ENCODE results near the gene SPATA31C2.
"Not testable (repeated sequence)": the region's sequence is repeated elsewhere in the genome, so short reads cannot be mapped to it uniquely, and the experiment has no call there.

SPATA31C2 gene

GRCh38 chr9:88123413-88123812 lies 14.9 kb downstream of the SPATA31C2 start:
- not testable (repeated sequence) for H3K9me2 ChIP-seq (ENCODE audit: low read depth, low read length); H3K4me3 ChIP-seq (ENCODE audit: low read depth, low read length, poor library complexity, severe bottlenecking)

DNA sequence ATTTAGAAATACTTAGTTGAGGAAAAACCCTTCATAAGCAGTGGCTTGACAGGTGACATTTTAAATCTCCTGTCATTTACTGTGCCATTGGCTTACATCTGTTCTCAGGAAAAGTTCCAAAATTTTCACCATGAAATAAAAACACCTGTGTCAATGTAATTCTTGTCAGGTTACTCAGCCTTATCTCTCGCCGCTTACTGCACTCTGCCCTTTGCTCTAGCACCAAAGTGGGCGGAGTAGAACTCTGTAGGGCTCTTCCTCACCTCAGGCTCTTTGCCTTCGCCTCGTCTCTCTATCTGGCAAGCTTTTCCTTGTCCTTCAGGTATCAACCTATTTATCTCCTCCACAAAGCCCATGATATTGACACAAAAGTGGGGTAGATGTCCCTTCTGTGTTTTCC lies 20.2 kb downstream of the SPATA31C2 start:
- H3F3A ChIP-seq (ENCODE audit: insufficient read depth, low read length); H2AFZ ChIP-seq (ENCODE audit: low read length): not testable (repeated sequence)

More at GRCh38 chr9:88123413-88123812, 14.9 kb downstream of the SPATA31C2 start:
- not testable (repeated sequence) for H3K4me2 ChIP-seq (ENCODE audit: low read length); H3K27me3 ChIP-seq (ENCODE audit: insufficient read depth, low read length); H3K9me3 ChIP-seq (ENCODE audit: low read length); H3K36me3 ChIP-seq (ENCODE audit: insufficient read depth, low read length); H3K79me2 ChIP-seq (ENCODE audit: insufficient read depth, low read length); H3K4me1 ChIP-seq (ENCODE audit: insufficient read depth, low read length, severe bottlenecking); H3F3A ChIP-seq (ENCODE audit: insufficient read depth, low read length); H3K9ac ChIP-seq (ENCODE audit: low read length); H4K20me1 ChIP-seq (ENCODE audit: insufficient read depth, low read length); H2AFZ ChIP-seq (ENCODE audit: low read length); H3K27ac ChIP-seq (ENCODE audit: low read depth, low read length, poor library complexity, severe bottlenecking)

DNA sequence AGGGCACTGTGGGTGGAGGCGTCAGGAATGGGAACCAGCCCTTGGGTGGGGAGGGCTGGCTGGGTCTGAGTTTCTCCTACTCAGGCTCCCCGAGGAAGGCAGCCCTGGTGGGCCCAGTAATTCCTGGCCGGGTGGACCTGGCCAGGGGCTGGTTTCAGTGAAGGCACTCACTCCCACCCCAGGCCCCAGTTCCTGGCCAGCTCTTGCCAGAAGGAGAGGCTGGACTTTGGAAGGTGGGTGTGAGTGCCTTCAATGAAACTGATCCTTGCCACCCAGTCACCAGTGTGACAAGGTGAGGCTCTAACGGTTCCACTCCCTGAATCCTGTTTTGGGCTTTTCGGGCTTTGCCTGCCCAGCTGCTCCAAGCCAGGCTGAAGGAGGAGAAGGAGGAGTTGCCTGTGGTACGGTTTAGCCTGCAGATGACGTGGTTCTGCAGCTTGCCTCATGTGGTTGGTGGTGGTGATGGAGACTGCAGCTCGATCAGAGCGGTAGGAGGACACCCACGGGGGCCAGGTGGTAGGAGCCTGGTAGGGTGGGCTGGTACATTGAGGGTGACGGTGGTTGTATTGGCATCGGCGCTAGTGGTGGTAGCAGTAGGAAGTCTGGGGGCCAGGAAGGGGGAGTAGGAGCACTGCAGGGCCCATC lies 23.2 kb downstream of the SPATA31C2 start:
- H3K36me3 ChIP-seq (ENCODE audit: insufficient read depth, low read length); H3K4me1 ChIP-seq (ENCODE audit: insufficient read depth, low read length, severe bottlenecking); H3F3A ChIP-seq (ENCODE audit: insufficient read depth, low read length); H3K79me2 ChIP-seq (ENCODE audit: insufficient read depth, low read length); H3K4me2 ChIP-seq (ENCODE audit: low read length); H3K27ac ChIP-seq (ENCODE audit: low read depth, low read length, poor library complexity, severe bottlenecking); H3K9me3 ChIP-seq (ENCODE audit: low read length); H2AFZ ChIP-seq (ENCODE audit: low read length); H3K27me3 ChIP-seq (ENCODE audit: insufficient read depth, low read length); H4K20me1 ChIP-seq (ENCODE audit: insufficient read depth, low read length); H3K9me2 ChIP-seq (ENCODE audit: low read depth, low read length); H3K4me3 ChIP-seq (ENCODE audit: low read depth, low read length, poor library complexity, severe bottlenecking); H3K9ac ChIP-seq (ENCODE audit: low read length): not testable (repeated sequence)

More for the DNA sequence above, 20.2 kb downstream of the SPATA31C2 start:
- not testable (repeated sequence) for H3K79me2 ChIP-seq (ENCODE audit: insufficient read depth, low read length); H3K9me2 ChIP-seq (ENCODE audit: low read depth, low read length); H4K20me1 ChIP-seq (ENCODE audit: insufficient read depth, low read length); H3K4me2 ChIP-seq (ENCODE audit: low read length); H3K36me3 ChIP-seq (ENCODE audit: insufficient read depth, low read length); H3K27ac ChIP-seq (ENCODE audit: low read depth, low read length, poor library complexity, severe bottlenecking); H3K4me1 ChIP-seq (ENCODE audit: insufficient read depth, low read length, severe bottlenecking); H3K27me3 ChIP-seq (ENCODE audit: insufficient read depth, low read length); H3K4me3 ChIP-seq (ENCODE audit: low read depth, low read length, poor library complexity, severe bottlenecking); H3K9me3 ChIP-seq (ENCODE audit: low read length); H3K9ac ChIP-seq (ENCODE audit: low read length)

DNA sequence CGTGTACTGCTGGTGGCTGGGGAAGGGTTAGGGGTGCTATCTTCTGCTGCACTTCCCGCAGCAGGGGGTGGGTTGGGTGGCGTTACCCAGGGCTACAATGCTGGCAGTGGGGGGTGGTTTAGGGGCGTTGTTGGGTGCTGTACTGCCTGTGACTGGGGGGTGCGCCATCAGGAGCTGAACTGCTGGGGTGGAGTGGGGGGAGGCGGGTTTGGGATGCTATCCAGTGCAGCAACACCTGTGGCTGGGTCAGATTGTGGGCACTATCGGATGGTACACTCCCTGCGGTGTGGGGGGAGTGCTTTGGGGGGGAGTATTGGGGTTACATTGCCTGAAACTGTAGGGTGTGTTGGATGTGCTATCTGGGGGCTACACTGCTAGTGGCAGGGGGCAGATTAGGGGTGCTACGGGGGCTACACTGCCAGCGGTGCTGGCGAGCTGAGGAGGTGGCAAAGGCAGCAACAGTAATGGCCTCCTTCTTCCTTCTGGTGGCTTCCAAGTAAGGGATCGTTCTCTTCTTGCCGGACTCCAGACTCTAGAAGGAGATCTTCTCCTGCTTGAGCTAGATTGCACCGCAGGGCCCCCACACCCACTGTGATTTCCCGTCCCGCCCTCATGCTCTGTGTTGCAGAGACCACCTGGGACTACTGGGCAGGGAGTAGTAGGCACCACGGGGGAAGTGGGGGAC lies 23.9 kb downstream of the SPATA31C2 start:
- not testable (repeated sequence) for H3K9ac ChIP-seq (ENCODE audit: low read length); H3K27ac ChIP-seq (ENCODE audit: low read depth, low read length, poor library complexity, severe bottlenecking); H3K9me2 ChIP-seq (ENCODE audit: low read depth, low read length); H4K20me1 ChIP-seq (ENCODE audit: insufficient read depth, low read length); H3K4me3 ChIP-seq (ENCODE audit: low read depth, low read length, poor library complexity, severe bottlenecking); H3K36me3 ChIP-seq (ENCODE audit: insufficient read depth, low read length); H3K4me2 ChIP-seq (ENCODE audit: low read length); H2AFZ ChIP-seq (ENCODE audit: low read length); H3K4me1 ChIP-seq (ENCODE audit: insufficient read depth, low read length, severe bottlenecking); H3K27me3 ChIP-seq (ENCODE audit: insufficient read depth, low read length); H3F3A ChIP-seq (ENCODE audit: insufficient read depth, low read length); H3K9me3 ChIP-seq (ENCODE audit: low read length); H3K79me2 ChIP-seq (ENCODE audit: insufficient read depth, low read length)

DNA sequence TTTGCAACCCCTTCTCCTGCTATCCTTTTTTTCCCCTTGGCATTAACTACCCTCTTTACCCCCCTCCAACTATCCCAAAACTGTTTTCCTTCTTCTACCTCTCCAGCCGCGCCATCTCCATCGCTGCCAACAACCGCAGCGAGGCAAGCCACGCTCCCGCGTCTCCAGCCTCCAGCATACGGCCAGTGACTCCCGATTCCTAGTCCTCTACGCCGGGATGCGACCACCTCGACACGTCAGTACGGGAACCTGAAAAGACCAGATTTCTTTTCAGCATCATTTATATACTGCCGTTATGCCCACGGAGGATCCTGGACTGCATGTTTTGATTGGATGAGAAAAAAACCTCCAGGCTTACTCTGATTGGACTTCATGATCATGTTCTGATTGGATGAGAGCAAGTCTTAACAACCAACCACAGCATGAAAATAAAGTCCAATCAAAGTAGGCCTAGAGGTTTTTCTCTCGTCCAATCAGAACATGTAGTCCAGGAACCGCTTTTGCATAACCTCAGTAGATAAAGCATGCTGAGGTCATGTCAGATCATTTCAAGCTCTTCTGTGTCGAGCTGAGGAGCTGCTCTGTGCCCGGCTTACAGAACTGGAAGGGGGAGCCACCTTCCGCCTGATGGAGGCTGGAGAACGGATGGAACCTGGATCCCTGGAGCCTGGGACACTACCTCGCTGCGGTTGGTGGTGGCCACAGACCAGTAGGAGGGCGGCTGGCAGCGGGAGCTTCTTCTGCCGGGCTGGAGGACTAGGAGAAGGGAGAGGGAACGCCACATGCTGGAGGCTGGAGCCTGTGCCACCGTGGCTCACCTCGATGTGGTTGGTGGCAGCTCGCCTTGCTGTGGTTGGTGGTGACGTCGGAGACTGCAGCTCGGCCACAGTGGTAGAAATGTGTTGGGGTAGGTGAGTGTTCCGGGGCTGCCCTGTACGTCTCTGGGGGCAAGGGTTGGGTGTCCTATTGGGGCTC lies 24.8 kb downstream of the SPATA31C2 start:
- H3K4me3 ChIP-seq (ENCODE audit: low read depth, low read length, poor library complexity, severe bottlenecking); H3K9ac ChIP-seq (ENCODE audit: low read length); H3K4me1 ChIP-seq (ENCODE audit: insufficient read depth, low read length, severe bottlenecking); H3K9me3 ChIP-seq (ENCODE audit: low read length); H3F3A ChIP-seq (ENCODE audit: insufficient read depth, low read length); H4K20me1 ChIP-seq (ENCODE audit: insufficient read depth, low read length); H3K4me2 ChIP-seq (ENCODE audit: low read length); H3K79me2 ChIP-seq (ENCODE audit: insufficient read depth, low read length); H2AFZ ChIP-seq (ENCODE audit: low read length); H3K27ac ChIP-seq (ENCODE audit: low read depth, low read length, poor library complexity, severe bottlenecking); H3K27me3 ChIP-seq (ENCODE audit: insufficient read depth, low read length); H3K36me3 ChIP-seq (ENCODE audit: insufficient read depth, low read length); H3K9me2 ChIP-seq (ENCODE audit: low read depth, low read length): not testable (repeated sequence)
